Suppressor macrophage (primary cell): ENCODE data around the gene CDH4.

Source experiments
- DNase-seq, 4 experiments: peaks; one replicate each; pipeline ENCODE4 v3.0.0-alpha.2; 2020 to 2022

Gene CDH4

DNA sequence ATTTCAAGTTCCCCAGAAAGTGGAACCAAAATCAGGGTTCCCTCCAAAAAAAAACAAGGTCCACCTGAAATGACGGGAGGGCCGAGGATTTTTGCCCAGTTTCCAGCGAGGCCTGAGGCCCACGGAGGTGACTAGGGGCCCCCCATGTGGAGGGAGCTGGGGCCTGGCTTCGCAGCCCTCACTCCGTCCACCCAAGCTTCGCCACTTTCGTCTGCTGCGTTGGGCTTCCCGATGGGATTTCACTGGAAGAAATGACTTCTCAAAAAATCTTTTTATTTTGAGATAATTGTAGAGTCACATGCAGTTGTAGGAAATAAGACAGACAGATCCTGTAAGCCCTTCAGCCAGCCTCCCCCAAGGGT is 605.3 kb downstream of the CDH4 start:
- DNase-seq = no peak

DNA sequence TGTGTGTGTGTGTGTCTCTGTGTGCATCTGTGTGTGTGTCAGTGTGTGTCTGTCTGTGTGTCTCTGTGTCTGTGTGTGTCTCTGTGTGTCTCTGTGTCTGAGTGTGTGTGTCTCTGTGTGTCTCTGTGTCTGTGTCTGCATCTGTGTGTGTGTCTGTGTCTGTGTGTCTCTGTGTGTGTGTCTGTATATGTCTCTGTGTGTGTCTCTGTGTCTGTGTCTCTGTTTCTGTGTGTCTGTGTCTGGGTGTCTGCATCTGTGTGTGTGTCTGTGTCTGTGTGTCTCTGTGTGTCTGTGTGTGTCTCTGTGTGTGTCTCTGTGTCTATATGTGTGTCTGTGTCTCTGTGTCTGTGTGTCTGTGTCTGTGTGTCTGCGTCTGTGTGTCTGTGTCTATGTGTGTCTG is 605.8 kb downstream of the CDH4 start:
- no peak for DNase-seq

DNA sequence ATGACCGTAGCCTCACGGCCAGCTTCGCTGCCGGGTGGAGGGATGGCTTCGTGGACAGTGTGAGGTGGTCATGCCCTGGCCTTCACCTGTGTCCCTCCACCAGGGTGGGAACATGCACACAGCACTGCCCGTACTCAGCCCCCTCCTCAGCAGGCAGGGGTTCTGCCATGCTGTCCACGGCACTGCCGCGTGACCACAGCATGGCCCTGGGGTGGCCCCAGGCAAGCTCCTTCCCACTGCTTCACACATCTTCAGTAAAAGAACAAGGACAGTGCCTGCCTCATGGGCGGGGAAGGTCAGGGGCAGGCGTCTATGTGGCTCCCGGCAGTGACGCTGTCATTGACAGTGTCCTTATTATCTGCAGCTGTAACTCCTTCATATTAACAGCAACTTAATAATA is 607.7 kb downstream of the CDH4 start:
- no peak for DNase-seq

DNA sequence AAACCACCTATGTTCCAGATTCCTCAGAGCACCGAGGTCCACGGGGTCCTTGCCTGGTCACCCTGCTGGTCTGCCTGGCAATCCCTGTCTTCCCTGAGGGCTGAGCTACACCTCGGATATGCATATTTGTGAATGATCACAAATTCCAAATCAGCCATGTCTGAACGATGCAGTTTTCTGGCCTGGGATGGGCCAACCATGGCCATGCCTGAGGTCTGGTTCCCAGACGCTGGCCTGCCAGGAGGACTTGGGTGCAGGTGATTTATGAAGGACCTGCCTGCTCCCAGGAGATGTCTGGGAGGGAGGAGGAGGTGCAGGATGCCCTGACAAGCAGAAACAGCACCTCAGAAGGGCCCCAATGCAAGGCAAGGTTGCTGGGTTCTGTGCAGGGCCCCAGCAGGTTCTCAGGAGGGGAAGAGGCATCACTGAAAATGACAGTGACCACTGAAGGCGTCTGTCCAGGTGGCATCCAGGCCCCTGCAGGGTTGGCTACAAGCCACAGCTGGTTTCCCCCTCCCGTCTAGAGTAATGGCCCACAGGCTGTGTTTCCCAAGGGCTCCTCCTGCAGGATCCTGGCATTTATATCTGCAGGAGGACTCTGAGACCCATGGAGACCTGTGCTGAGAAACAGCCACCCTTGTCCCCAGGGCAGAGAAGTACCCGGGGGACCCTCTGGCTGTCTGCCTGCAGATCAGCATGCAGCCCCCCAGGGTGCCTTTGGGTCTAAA is 608.4 kb downstream of the CDH4 start:
- no peak for DNase-seq

DNA sequence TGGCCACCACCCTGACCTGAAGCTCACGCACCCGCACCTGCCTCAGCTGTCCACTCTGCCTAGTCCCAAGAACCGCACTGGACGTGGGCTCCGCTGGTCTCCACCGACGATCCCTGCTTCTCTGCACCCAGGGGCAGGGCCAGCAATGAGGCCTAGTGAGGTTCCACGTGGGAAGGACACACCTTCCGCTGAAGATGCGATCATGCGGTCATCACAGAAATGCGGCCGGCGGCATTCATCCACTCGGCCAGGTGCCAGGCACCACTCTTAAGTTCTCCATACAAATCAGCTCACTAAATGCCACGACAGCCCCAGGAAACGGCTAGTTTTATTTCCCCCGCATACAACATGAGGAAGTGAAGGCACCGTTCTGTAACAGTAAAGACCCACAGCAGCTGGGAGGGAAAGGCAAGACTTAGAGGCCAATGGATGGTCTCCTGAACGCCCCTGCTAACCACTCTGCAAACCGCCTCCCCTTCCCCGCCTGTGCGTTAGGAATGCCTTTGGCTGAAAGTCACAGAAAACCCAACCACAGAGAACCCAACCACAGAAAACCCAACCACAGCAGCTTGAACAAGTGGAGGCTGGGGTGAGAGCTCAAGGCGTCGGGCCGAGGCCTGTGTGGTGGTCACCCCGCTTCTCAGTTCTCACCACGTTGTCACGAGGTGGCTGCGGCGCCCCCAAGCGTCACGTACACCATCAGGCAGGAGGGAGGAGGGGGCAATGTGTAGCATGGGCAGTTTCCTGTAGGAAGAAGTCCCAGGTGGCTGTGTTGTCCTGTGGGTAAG is 609.2 kb downstream of the CDH4 start:
- DNase-seq = no peak

DNA sequence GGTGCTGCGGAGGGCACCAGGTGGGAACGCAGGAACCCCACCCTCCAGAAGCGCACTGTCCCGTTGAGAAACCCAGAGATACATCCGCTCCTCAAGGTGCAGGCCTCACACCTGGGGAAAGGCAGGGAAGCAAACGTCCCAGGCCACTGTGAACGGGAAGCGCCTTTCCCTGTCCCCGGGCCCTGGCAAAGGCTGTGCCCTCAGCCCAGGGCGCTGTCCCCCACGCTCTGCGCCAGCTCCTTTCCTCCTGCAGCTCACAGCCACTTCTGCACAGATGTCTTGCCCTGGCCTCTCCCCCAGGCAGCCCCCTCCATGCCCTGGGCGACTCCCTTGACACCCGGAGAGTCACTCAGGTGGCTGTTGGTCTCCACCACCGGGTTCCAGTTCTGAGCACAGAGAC is 609.8 kb downstream of the CDH4 start:
- DNase-seq = no peak

DNA sequence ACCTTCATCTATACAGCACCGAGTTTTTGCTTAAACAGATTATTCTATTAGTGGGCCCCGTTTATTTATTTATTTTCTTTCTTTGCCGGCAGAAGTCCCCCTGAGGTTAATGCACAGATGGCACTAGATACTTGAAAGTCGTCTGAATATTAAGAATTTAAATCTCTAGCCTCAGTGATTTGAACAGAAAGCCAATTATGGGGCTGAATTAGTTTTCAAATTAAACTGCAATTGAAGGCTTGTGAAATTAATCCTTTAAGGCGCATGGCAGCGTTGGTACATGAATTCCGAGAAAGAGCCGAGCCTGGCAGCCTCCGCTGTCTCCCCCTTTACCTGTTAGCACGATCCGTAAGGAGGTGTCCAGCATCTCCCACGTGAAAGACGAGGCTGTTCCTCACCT is 610.8 kb downstream of the CDH4 start:
- DNase-seq = no peak

DNA sequence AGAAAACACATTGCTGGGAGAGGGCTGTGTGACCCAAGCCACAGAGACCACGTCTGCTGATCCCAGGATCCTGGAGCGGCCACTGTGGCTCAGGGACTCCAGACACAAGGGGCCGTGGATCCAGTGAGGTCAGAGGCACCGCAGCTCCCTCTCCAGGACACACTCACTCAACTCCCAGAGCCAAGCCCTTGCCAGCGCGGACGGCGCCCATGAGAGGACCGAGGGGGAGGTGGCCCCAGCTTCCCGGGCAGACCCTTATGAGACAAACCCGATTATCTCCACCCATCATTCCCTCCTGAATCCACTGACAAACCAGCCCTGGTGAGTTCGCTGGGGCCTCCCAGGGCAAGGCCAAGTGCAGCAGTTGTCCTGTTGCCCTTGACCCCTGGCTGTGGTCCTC is 612.4 kb downstream of the CDH4 start:
- DNase-seq = no peak

DNA sequence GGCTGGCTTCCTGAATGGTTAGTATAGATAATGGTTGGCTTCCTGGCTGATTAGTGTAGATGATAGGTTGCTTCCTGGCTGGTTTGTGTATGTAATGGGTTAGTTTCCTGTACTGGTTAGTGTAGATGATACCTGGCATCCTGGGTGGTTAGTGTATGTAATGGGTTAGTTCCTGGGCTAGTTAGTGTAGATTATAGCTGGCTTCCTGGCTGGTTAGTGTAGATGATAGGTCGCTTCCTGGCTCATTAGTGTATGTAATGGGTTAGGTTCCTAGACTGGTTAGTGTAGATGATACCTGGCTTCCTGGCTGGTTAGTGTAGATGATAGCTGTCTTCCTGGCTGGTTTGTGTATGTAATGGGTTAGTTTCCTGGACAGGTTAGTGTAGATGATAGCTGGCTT is 613.3 kb downstream of the CDH4 start:
- DNase-seq = no peak

DNA sequence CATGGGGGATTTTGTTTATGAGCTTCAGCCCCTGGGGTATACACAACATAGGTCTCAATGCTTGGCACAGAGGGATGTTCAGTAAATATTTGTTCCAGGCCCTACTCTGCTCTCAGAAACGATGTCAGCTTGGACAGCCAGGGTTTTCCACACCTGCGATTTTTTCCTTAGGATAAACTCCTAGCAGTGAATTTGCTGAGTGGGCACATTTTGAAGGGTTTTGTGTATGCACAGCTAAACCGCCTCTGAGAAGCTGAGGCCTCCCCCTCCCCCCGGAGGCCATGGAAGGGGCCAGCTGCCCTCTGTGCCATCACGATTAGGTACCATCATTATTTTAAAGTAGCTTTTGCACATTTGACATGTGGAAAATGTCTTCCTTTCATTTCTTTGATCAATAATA is 614.1 kb downstream of the CDH4 start:
- DNase-seq = no peak

DNA sequence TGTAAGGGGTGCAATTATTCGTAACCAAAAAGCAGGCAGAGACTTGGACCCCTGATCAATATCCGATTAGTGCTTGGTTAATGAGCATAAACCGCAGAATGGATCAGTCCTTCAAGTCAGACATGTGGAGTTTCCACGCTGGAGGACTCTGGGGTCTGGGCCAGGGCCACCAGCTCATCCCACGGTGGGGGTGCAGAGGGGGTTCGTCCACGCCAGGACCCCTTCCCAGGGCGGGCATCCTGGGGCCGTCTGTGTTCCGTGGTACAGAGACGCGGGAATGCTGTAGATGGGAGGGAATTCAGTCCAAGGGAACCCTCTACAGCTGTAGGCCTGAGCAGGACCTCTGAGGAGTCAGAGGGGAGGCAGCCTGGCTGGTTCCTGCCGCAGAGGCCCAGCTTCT is 615.9 kb downstream of the CDH4 start:
- DNase-seq = no peak

DNA sequence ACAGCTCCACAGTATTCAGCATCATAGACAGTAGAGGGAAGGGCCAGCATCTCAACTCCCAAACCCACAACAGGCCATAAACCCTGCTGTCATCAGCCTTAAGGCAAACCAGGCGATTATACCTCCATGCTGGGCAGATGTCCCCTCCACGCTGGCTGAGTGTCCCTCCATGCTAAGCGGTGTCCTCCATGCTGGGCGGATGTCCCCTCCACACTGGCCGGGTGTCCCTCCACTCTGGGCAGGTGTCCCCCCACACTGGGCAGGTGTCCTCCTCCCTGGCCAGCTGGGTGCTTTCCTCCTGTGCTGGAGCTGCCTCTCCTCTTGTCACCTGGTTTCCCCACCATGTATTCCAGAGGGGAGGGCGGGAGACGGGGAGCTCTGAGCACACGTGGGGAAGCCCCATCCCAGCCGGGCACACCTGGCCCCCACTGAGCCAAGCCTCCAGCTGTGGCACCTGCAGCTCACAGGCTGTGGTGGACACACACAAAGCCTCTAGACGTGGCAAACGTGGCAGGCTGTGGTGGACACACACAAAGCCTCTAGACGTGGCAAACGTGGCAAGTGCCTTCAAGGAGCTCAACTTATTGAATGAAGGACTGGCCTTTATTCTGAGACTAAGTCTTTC is 616.5 kb downstream of the CDH4 start:
- no peak for DNase-seq

DNA sequence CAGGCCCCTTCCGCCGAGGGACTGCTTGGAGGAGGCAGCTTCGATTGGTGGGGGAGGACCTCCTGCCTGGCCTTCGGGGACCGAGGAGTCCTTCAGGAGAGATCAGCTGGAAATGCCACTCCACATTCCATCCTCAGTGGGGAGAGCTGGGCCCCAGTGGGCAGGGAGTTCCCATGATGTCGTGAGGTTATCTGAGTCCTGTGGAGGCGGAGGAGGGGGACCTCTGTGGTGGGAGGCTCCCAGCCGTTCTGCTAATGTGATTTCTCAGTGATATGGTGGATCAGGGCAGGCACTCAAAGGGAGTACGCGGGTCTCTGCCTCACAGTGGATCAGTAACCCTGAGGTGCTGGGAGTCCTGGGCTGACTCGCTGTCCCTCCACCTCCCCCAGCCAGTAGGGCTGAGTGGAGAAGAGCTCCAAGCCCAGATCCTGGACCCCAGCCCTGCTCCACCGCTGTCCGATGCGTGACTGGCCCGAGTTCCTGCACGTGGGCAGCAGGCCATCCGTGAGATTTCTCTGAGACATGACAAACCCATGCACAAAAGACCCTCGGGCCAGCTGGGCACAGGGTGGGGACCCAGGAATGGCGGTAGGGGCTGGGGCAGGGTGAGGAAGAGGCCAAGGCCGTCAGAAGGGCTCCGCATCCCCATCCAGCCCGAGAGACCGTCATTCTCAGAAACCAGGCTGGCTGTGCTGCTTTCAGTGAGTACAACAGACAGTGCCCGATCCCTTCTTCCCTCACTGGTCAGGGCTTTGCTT is 617.9 kb downstream of the CDH4 start:
- no peak for DNase-seq

DNA sequence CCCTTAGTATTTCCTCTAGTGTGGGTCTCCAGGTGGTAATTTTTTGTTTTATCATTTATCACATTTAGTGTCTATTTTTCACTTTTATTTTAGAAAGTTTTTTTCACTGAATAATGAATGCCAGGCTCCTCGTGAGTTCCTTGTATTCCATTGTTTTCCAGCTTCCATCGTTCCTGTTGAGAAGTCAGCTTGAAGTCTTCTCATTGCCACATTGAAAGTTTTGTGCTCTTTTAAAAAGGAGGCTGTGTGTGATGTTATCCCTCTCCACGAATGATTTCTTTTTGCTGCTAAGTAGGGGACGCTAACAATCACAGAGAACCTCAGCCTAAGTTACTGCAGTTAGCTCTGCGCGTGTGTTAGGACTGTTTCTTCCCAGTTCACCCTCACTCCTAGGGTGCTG is 619.1 kb downstream of the CDH4 start:
- DNase-seq = no peak

DNA sequence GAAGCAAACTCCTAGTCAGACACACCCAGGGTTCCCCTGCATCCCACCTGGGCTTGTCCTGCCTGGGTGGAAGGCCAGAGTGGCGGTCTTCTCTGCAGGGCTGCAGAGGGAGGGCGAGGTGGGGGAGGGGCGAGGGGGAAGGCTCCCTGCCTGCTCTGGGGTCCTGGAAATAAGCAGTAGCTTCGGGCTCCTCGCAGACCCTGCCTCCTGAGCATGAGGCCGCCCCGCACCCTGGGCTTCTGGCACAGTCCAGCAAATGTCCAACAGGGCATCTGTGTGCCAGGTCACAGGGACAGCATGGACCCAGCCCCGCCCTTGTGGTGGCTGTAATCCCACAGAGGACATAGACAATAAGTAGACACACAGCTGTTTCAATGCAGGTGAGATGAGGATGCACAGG is 619.9 kb downstream of the CDH4 start:
- DNase-seq = no peak

DNA sequence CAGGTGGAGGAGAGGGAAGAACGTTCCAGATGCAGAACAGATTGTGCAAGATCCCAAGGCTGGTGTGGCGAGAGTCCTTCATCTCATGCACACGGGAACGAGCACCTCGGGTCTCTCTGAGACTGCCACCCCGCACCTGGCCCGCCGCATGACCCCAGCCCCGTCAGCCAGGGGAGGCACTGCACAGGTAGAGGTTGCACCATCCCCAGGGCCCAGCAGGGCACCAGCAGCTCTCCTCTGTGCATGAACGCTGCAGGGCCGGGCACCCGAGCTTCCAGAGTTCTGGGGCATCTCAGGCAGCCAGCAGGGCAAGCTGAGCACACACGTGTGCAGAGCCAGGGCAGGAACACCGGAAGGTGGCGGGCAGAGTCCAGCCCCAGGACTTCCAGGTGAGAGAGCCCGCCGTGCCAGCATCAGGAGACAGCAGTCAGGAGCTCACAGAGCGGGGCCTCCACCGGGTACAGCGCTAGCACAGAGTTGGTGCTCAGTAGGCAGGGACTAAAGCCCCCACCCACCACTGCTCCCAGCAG is 620.4 kb downstream of the CDH4 start:
- no peak for DNase-seq

DNA sequence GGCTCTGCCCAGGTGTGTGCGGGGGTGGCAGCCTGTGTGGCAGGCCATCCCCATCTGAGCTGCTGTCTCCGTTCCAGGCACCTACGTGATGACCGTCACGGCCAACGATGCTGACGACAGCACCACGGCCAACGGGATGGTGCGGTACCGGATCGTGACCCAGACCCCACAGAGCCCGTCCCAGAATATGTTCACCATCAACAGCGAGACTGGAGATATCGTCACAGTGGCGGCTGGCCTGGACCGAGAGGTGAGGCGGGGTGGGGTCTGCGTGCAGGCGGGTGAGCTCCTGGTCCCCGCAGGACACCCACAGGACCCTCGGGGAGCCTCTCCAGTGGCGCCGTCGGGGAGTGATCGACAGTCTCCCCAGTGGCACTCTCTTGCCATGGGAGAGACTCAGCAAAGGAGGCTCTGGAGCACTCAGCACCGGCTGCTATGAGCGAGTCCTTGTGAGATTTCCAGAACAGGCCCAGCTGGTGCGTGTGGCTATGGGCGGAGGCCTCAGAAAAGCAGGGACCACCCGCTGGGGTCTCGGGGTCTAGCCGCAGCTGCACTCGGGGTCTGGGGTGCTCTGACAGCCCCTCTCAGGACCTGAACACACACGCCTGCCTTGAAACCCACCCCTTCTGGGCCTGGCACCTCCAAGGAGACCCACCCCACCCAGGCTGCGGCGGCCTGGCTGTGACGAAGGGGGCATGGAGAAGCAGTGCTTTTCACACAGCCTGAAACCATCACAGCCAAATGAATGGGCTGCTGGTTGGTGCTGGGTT is 621.8 kb downstream of the CDH4 start:
- no peak for DNase-seq

DNA sequence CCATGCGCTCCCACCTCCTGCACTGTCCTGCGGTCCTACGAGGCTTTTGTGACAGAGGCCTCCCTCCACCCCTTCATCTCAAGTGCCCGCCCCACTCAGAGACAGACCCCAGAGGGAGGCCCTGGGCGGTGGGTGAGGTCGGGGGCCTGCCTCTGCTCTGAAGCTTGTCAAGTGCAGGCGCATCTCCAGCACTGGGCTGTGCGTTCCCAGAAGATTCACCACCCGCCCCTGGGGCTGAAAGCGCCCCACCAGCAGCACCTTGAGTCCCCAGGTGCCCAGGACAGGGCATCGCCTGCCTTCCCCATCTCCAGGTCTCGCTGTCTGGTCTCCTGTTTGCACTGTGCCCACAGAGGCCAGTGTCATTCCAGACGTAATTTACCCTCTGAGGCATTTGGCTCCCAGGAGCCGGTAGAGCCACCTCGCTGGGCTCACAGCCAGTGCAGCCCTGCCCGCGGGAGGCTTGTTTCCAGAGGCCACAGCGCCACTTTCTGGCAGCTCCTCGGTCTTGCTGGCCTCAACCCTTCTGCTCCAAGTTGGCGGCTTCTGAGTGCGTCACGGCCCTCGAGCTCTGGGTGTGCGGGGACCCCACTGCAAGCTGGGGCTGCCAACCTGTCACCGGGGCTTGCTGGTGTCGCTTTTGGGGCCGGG is 622.5 kb downstream of the CDH4 start:
- no peak for DNase-seq

DNA sequence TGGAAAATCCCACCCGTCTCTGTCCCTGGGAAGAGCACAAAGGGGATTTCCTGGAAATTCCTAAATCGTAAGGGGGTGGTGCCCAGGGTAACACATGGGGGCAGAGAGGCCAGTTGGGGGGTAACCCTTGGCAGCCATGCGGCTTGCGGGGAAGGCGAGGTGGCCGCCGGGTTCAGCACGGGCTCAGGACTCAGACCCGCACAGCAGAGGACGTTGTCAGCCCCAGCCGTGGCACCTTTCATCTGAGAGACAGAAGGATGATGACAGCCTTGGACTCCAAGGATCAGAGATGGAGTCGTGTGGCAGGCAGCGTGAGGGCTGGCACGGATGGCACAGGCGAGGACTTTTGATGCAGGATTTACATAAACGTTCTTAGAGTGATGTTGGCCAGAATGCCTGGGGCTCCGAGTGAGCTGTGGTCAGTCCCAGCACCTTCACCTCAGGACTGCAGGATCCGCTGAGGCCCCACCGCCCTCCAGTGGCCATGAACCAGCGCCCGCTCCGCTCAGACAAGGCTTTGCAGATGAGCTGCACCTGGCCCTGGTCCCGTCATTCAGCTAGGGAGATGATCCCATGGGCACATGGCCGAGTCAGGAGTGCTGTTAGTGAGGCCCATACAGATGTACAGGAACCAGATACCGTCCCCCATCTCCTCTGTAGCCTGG is 623.3 kb downstream of the CDH4 start:
- DNase-seq = no peak

DNA sequence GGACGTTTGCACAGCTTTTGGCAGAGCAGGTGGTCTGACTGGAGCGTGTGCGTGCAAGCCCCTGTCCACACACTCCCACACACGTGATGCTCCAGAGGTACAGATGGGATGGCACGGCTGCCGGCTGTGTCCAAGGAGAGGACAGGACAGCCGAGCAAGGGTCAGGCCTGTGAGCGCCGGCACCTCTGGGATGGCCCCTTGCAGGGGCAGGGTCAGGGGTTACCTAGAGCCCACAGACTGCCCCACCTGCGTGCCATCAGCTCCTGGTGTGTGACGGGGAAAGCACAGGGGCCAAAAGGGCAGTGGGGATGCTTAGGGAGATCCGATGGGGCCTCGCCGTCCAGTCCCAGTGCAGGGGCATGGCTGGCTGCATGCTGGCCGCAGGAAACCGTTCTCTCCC is 623.9 kb downstream of the CDH4 start:
- no peak for DNase-seq
